Activated T-cell treated with anti-CD3 and anti-CD28 coated beads, Interleukin-2, amount 50 U/mL, for 4 hours (primary cell): ENCODE measurements around the gene IL3. TPM values are rescaled to one million over a fixed set of nuclear protein-coding genes. Genes with fewer than 3 reads are reported as not detected.

Experiments
- ATAC-seq, 2 donors: fragments of 200-7000 bp; cut with Tn5 transposase; one replicate each; pipeline ENCODE4 v1.10.0; 2021
- DNase-seq: peaks from one replicate; pipeline ENCODE4 v3.0.0-alpha.2; 2020
- H3K27me3 Mint-ChIP-seq: one replicate; pipeline ENCODE4 v1.8.0; 2021; ENCODE audit warnings: low read depth, mixed read lengths
- H3K36me3 Mint-ChIP-seq: one replicate; pipeline ENCODE4 v1.8.0; 2022; ENCODE audit warnings: mixed read lengths; ENCODE audit not compliant: insufficient read depth
- H3K4me1 Mint-ChIP-seq: one replicate; pipeline ENCODE4 v1.8.0; 2021; ENCODE audit warnings: low read depth, mixed read lengths
- H3K4me3 Mint-ChIP-seq: one replicate; pipeline ENCODE4 v1.8.0; 2021; ENCODE audit warnings: mild to moderate bottlenecking, moderate library complexity, mixed read lengths
- H3K9me3 Mint-ChIP-seq: one replicate; pipeline ENCODE4 v1.8.0; 2021; ENCODE audit warnings: mixed read lengths
- total RNA-seq, 3 donors: library from RNA; stranded (reverse); gene quantifications; one replicate each; pipeline ENCODE4 v1.2.1, GENCODE V29; 2021

Gene IL3
- total RNA-seq, 3 donors from 2014 or later = 94.6 to 152 (median 138) TPM

DNA sequence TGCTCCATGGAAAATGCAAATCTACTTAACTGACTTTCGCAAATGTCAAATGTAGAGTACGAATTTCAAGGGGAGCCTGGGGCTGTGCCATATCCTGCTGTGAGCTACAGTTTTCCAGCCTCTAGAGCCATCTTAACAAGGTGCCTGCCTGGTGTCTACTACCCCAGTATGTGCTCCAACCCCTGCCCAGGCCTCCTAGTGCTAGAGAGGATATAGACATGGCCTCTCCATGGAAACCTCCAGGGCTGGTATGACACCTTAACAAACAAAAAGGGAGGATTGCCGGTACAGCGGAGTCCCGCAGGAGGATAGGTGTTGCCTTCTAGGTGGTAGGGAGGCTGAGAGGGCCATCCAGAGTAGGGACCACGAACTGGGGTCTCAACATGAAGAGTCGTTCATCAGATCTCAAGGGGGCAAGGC lies 13.6 kb upstream of the IL3 start:
- ATAC-seq (no peak), DNase-seq (no peak)
- Mint-ChIP-seq H3K4me1 (no peaks in the 10 kb centered on the region), H3K36me3 (no peaks in the 10 kb centered on the region), H3K9me3 (peaks cover 6% of the 10 kb centered on the region), H3K27me3 (peaks cover 5% of the 10 kb centered on the region), H3K4me3 (no peak overlapping the region)

DNA sequence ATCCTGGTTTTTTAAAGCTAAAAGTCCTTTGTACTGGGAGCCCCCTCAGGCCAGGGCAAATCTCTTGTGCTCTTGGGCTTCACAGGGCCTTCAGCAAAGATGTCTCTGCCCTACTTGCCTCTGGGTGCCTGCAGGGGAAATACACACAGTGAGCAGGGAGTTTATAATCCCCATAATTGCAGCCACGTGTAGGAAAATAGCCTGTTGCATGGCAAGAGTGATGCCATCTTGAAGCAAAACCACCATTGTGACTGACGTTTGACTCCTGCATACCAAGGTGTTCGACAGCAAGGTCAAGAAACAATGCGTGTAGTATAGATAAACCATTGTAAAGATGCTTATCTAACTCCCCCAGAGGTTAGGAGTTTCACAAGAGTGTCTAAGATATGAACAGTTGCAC lies 11.4 kb upstream of the IL3 start:
- no peaks in the 10 kb centered on the region for H3K36me3 Mint-ChIP-seq
- H3K9me3 Mint-ChIP-seq = no peaks in the 10 kb centered on the region
- H3K4me3 Mint-ChIP-seq = no peak overlapping the region
- ATAC-seq = no peak
- H3K4me1 Mint-ChIP-seq = no peaks in the 10 kb centered on the region
- no peak for DNase-seq
- H3K27me3 Mint-ChIP-seq = peaks cover 3% of the 10 kb centered on the region

GRCh38 chr5:132049559-132049958 lies 10.9 kb upstream of the IL3 start:
- DNase-seq = no peak
- H3K27me3 Mint-ChIP-seq = peaks cover 2% of the 10 kb centered on the region
- no peak for ATAC-seq
- H3K4me1 Mint-ChIP-seq = peaks cover 4% of the 10 kb centered on the region
- H3K36me3 Mint-ChIP-seq = no peaks in the 10 kb centered on the region
- H3K4me3 Mint-ChIP-seq = no peak overlapping the region
- no peaks in the 10 kb centered on the region for H3K9me3 Mint-ChIP-seq

DNA sequence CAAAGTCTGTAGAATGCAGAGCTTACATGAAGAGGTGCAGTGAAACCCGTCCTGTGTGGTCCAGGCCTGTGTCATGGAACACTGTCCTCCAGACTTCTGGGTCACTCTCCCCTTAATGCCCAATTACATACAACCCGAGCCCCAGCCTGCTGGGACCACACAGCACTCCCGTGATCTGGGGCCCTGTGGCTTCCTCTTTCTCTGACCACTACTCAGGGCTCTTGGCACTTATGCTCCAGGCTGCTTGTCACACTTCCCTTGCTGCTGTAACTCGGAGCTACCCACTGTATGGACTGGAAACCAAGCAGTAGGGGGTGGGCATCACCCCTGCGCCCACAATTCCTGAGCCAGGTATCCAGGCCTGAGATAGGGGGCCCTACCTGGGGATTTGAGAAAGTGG lies 10.3 kb upstream of the IL3 start:
- no peak for DNase-seq
- peaks cover 9% of the 10 kb centered on the region for H3K4me1 Mint-ChIP-seq
- H3K27me3 Mint-ChIP-seq = peaks cover 2% of the 10 kb centered on the region
- H3K9me3 Mint-ChIP-seq = no peaks in the 10 kb centered on the region
- H3K4me3 Mint-ChIP-seq = no peak overlapping the region
- H3K36me3 Mint-ChIP-seq = no peaks in the 10 kb centered on the region
- ATAC-seq = no peak

- DNase-seq = no peak
- ATAC-seq = no peak
- peaks cover 2% of the 10 kb centered on the region for H3K27me3 Mint-ChIP-seq
- peaks cover 16% of the 10 kb centered on the region for H3K4me1 Mint-ChIP-seq
- H3K36me3 Mint-ChIP-seq = no peaks in the 10 kb centered on the region
- no peaks in the 10 kb centered on the region for H3K9me3 Mint-ChIP-seq
- no peak overlapping the region for H3K4me3 Mint-ChIP-seq
Measured at GRCh38 chr5:132050661-132051552, 9.5 kb upstream of the IL3 start.

DNA sequence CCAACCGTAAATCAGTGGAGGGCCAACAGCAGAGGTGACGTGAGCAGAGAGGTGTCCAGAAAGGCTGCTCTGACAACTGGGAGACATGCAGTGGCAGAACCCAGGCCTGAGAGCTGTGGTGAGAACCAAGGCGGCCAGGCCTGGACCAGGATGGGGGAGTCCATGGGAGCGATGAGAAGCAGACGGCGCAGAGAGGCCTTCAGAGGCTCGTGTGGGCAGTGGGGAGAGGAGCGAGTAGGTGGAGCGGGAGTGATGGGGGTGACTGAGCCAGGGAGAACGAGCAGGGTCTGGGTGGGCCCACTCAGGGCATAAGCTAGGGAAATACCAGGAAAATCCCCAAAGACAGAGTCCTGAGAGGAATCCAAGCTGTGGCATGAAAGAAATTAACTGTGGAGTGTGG lies 7.9 kb upstream of the IL3 start:
- DNase-seq (no peak), ATAC-seq (no peak)
- Mint-ChIP-seq H3K9me3 (no peaks in the 10 kb centered on the region), H3K27me3 (peaks cover 2% of the 10 kb centered on the region), H3K4me3 (no peak overlapping the region), H3K36me3 (no peaks in the 10 kb centered on the region), H3K4me1 (peaks cover 29% of the 10 kb centered on the region)

- no peaks in the 10 kb centered on the region for H3K36me3 Mint-ChIP-seq
- ATAC-seq (no peak), DNase-seq (no peak)
- no peaks in the 10 kb centered on the region for H3K9me3 Mint-ChIP-seq
- peaks cover 33% of the 10 kb centered on the region for H3K4me1 Mint-ChIP-seq
- peaks cover 2% of the 10 kb centered on the region for H3K27me3 Mint-ChIP-seq
- no peak overlapping the region for H3K4me3 Mint-ChIP-seq
Measured at GRCh38 chr5:132053483-132053882, 7.0 kb upstream of the IL3 start.

- peaks cover 2% of the 10 kb centered on the region for H3K27me3 Mint-ChIP-seq
- H3K4me3 Mint-ChIP-seq = no peak overlapping the region
- ATAC-seq (no peak), DNase-seq (no peak)
- no peaks in the 10 kb centered on the region for H3K9me3 Mint-ChIP-seq
- no peaks in the 10 kb centered on the region for H3K36me3 Mint-ChIP-seq
- H3K4me1 Mint-ChIP-seq = peaks cover 39% of the 10 kb centered on the region
Measured at GRCh38 chr5:132054031-132054696, 6.3 kb upstream of the IL3 start.

DNA sequence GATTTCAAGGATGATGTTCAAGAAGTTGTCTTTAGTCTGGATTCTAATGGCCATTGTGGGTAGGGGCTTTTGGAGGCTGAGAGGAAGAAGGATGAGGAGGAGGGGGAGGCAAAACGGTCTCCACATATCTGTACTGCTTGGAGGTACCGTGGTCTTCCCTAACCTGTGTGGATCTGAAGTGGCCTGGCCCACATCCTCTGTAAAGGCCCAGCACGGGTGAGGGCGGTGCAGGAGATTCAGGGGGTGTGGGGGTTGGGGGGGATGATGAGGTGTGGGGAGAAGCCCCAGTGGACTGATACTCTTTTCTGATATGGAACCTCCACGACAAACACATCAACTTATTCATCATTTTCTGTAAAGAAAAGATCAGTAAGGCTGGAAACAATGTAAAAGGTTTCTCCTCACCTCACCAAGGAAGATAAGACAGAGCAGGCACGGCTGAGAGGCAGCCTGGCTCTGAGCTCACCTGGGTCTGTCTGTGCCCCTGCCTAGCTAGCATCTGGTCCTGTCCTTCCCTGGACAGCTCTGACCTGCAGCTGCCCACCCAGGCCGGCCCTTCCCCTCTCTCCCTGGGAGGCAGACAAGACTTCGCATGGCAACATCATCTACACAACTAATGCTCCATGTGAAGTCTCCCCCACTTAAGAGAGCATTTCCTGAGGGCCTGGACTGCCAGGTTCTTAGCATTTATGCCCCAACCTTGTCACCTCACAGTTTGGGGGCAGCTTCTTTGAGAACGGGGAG lies 5.6 kb upstream of the IL3 start:
- Mint-ChIP-seq H3K27me3 (peaks cover 2% of the 10 kb centered on the region), H3K4me3 (no peak overlapping the region), H3K9me3 (no peaks in the 10 kb centered on the region), H3K36me3 (no peaks in the 10 kb centered on the region), H3K4me1 (peaks cover 45% of the 10 kb centered on the region)
- peak; percentile 3 for DNase-seq
- ATAC-seq = no peak

- H3K4me3 Mint-ChIP-seq = no peak overlapping the region
- ATAC-seq (no peak), DNase-seq (no peak)
- peaks cover 2% of the 10 kb centered on the region for H3K27me3 Mint-ChIP-seq
- H3K9me3 Mint-ChIP-seq = no peaks in the 10 kb centered on the region
- H3K36me3 Mint-ChIP-seq = no peaks in the 10 kb centered on the region
- peaks cover 45% of the 10 kb centered on the region for H3K4me1 Mint-ChIP-seq
Measured at GRCh38 chr5:132055441-132055807, 5.0 kb upstream of the IL3 start.

GRCh38 chr5:132055808-132056609 lies 4.4 kb upstream of the IL3 start:
- ATAC-seq (peak; percentile 64 to 66), DNase-seq (peak; percentile 40)

DNA sequence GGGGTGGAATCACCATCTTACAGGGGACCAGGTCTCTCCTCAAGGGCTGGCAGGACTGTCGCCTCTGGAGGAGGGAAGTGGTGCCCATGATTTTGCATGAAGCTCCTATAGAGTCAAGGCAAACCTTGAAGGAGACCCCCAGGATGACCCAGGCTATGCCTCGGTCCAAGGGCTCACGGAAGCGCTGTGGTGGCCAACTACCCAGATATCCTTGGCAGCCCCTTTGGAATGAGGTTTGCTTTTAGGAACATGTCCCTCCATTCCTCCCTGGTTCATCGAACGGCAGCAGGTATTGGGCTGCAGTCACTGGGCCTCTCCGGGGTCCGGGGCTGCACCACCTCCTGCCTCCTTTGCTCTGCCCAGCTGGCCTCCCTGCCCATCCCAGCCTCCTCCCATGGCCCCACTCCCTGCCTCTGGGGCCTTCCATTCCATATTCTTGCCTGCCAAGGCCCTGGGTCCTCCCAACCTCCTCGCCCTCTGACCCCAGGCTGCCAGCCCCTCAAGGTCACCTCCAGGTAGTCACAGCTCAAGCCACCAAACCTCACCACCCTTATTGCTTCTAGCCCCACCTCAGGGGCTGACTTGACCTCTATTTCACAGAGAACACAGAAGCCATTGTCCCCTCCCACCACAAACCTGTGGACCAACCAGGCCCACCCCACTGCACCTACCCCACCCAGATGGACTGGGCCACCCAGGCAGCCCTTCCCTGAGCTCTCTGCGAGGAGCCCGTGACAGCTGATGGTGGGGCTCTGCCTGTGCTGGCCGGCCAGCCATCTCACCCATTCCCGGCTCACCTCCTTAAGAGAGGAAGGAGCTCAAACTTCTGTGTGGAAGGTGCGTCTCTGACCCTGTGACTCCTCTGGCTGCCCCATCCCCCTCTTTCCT lies 3.6 kb upstream of the IL3 start:
- no peak for ATAC-seq
- Mint-ChIP-seq H3K27me3 (no peaks in the 10 kb centered on the region), H3K9me3 (no peaks in the 10 kb centered on the region), H3K36me3 (no peaks in the 10 kb centered on the region), H3K4me3 (no peak overlapping the region), H3K4me1 (peaks cover 45% of the 10 kb centered on the region)
- peak; percentile 1 for DNase-seq

More at GRCh38 chr5:132055808-132056609, 4.4 kb upstream of the IL3 start:
- H3K4me3 Mint-ChIP-seq = no peak overlapping the region
- H3K27me3 Mint-ChIP-seq = peaks cover 2% of the 10 kb centered on the region
- H3K36me3 Mint-ChIP-seq = no peaks in the 10 kb centered on the region
- peaks cover 45% of the 10 kb centered on the region for H3K4me1 Mint-ChIP-seq
- no peaks in the 10 kb centered on the region for H3K9me3 Mint-ChIP-seq
